CD14-positive monocyte (primary cell): ENCODE data around the gene AQP12B. TPM values are rescaled to one million over a fixed set of nuclear protein-coding genes. Genes with fewer than 3 reads are reported as not detected.

Experiments
- DNase-seq, 3 donors: peaks; one replicate each; pipeline ENCODE4 v3.0.0-alpha.2; 2011 to 2022
- H2AFZ ChIP-seq: 2 replicates; pipeline ENCODE4 v1.6.0; 2012; ENCODE audit warnings: mild to moderate bottlenecking, low read depth, low read length, inconsistent platforms; ENCODE audit not compliant: insufficient read depth, poor library complexity, severe bottlenecking
- H3K27ac ChIP-seq, 2 donors: 1 replicate in 1 of 2; 2 replicates in 1 of 2; pipeline ENCODE4 v1.5.1; 2012 to 2013; ENCODE audit warnings: low read length in 2 of 2, control low read depth in 1 of 2, inconsistent platforms in 1 of 2, low read depth in 1 of 2, mild to moderate bottlenecking in 1 of 2
- H3K27me3 ChIP-seq, 2 donors: one replicate each; pipeline versions ENCODE4 v1.6.0 to v1.6.1; 2011 to 2013; ENCODE audit warnings: low read length in 2 of 2; ENCODE audit not compliant: control insufficient read depth in 2 of 2, insufficient read depth in 2 of 2
- H3K36me3 ChIP-seq, 2 donors: replicated peaks in 1 of 2; 1 replicate in 1 of 2; 2 replicates in 1 of 2; pipeline versions ENCODE4 v1.5.1 to v1.6.1; 2012 to 2013; ENCODE audit warnings: low read length in 2 of 2, control low read depth in 1 of 2, inconsistent platforms in 1 of 2, mild to moderate bottlenecking in 1 of 2; ENCODE audit not compliant: insufficient read depth in 2 of 2, control insufficient read depth in 1 of 2
- H3K4me1 ChIP-seq, 2 donors: 1 replicate in 1 of 2; 2 replicates in 1 of 2; pipeline versions ENCODE4 v1.5.1 to v1.6.1; 2012 to 2013; ENCODE audit warnings: low read length in 2 of 2, control low read depth in 1 of 2, inconsistent platforms in 1 of 2, mild to moderate bottlenecking in 1 of 2, moderate library complexity in 1 of 2; ENCODE audit not compliant: insufficient read depth in 2 of 2, control insufficient read depth in 1 of 2
- H3K4me2 ChIP-seq: replicated peaks from 2 replicates; pipeline ENCODE3; 2012; ENCODE audit warnings: low read length, moderate library complexity, mild to moderate bottlenecking; ENCODE audit not compliant: poor library complexity, severe bottlenecking; ENCODE audit errors: extremely low read depth
- H3K4me3 ChIP-seq, 3 experiments: fragments of 200-600 bp in 1 of 3; sonication (generic) in 1 of 3; replicated peaks in 1 of 3; 1 replicate in 2 of 3; 2 replicates in 1 of 3; pipeline ENCODE4 v1.5.1; 2011 to 2013; ENCODE audit warnings: low read length in 3 of 3, mild to moderate bottlenecking in 3 of 3, control low read depth in 2 of 3, low read depth in 2 of 3, inconsistent platforms in 1 of 3, moderate library complexity in 1 of 3
- H3K79me2 ChIP-seq: 2 replicates; pipeline ENCODE4 v1.6.0; 2012; ENCODE audit warnings: mild to moderate bottlenecking, control low read depth, inconsistent platforms, low read length, moderate library complexity; ENCODE audit not compliant: insufficient read depth
- H3K9ac ChIP-seq: 2 replicates; pipeline ENCODE4 v1.6.0; 2017; ENCODE audit warnings: low read length, mild to moderate bottlenecking; ENCODE audit not compliant: insufficient read depth, poor library complexity, severe bottlenecking
- H3K9me3 ChIP-seq, 2 donors: replicated peaks in 1 of 2; 1 replicate in 1 of 2; 2 replicates in 1 of 2; pipeline versions ENCODE4 v1.5.1 to v1.6.1; 2012 to 2013; ENCODE audit warnings: low read length in 2 of 2, control low read depth in 1 of 2; ENCODE audit not compliant: control insufficient read depth in 1 of 2, insufficient read depth in 1 of 2
- H4K20me1 ChIP-seq: 2 replicates; pipeline ENCODE4 v1.6.0; 2012; ENCODE audit warnings: mild to moderate bottlenecking, low read length, control low read depth, moderate library complexity; ENCODE audit not compliant: insufficient read depth
- H3K27ac Mint-ChIP-seq, 7 donors: one replicate each; pipeline ENCODE4 v1.8.0; 2020; ENCODE audit warnings: mild to moderate bottlenecking in 7 of 7, mixed read lengths in 7 of 7, moderate library complexity in 6 of 7, inconsistent platforms in 2 of 7
- H3K27me3 Mint-ChIP-seq, 3 donors: one replicate each; pipeline ENCODE4 v1.8.0; 2021 to 2022; ENCODE audit warnings: low read depth in 3 of 3, mild to moderate bottlenecking in 3 of 3, mixed read lengths in 3 of 3, moderate library complexity in 3 of 3, inconsistent platforms in 1 of 3
- H3K36me3 Mint-ChIP-seq, 2 donors: one replicate each; pipeline ENCODE4 v1.8.0; 2020; ENCODE audit warnings: mixed read lengths in 2 of 2, inconsistent platforms in 1 of 2, mild to moderate bottlenecking in 1 of 2
- H3K4me1 Mint-ChIP-seq: one replicate; pipeline ENCODE4 v1.8.0; 2020; ENCODE audit warnings: mild to moderate bottlenecking, mixed read lengths
- H3K4me3 Mint-ChIP-seq, 2 donors: one replicate each; pipeline ENCODE4 v1.8.0; 2020; ENCODE audit warnings: mild to moderate bottlenecking in 2 of 2, mixed read lengths in 2 of 2, moderate library complexity in 1 of 2
- H3K9me3 Mint-ChIP-seq, 7 donors: one replicate each; pipeline ENCODE4 v1.8.0; 2020 to 2022; ENCODE audit warnings: mixed read lengths in 7 of 7, mild to moderate bottlenecking in 6 of 7, moderate library complexity in 6 of 7, inconsistent platforms in 2 of 7
- WGBS: methylation state at CpG from one replicate; pipeline ENCODE4 v1.1.5; 2013; ENCODE audit warnings: missing lambda C conversion rate; ENCODE audit not compliant: insufficient coverage; 5-methylcytosine and 5-hydroxymethylcytosine counted together
- intact Hi-C, 2 donors: fragments of 100-400 bp; cut with micrococcal nuclease; formaldehyde crosslinking; loops; one replicate each; pipeline versions ENCODE4 v1.15.0 to v1.15.1; 2023
- polyA plus RNA-seq, 3 donors: library from polyadenylated mRNA; depleted of rRNA in 1 of 3; unstranded in 2 of 3; stranded (reverse) in 1 of 3; fragments of 300-500 nt in 2 of 3; fragments of >200 nt in 1 of 3; fragmentation: Illumina TruSeq in 2 of 3; gene quantifications; 1 replicate in 2 of 3; 2 replicates in 1 of 3; pipeline ENCODE4 v1.2.3, GENCODE V29; 2012 to 2021
- TF ChIP-seq, protein P1 (sequence below): fragments of 200-600 bp; IDR thresholded peaks from one replicate; pipeline ENCODE4 v1.8.0; 2022; ENCODE audit warnings: antibody characterized with exemption, mild to moderate bottlenecking

Gene AQP12B
- polyA plus RNA-seq, 3 donors, result not detected

DNA sequence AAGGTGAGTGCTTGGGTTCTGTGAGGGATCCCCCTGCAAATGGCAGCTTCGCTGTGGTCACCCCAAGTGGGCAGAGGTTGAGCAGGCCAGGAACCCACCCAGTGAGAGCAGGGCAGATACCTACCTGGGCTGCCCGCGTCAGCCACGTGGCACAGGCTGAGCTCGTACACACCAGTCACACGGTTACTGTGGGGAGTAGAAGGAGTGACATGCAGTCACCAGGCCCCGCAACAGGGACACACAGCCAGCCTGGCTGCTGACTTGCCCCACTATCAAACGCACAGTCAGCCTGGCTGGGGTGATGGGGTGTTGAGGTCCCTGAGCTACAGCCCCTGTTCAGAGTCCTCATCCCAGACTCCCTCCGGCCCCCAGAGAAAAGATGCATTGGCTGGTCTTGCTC is 41.2 kb upstream of the AQP12B start:
- no peak overlapping the region for H3K9ac ChIP-seq
- H3K4me2 ChIP-seq, result no peak overlapping the region
- no peak overlapping the region for H3K4me3 Mint-ChIP-seq
- peak overlapping the region in 1 of 7 donors; percentile 25 for H3K27ac Mint-ChIP-seq
- H3K27me3 ChIP-seq, result no peaks in the 10 kb centered on the region
- no peaks in the 10 kb centered on the region for H3K4me1 ChIP-seq
- no peaks in the 10 kb centered on the region for H4K20me1 ChIP-seq
- DNase-seq, result no peak
- no peaks in the 10 kb centered on the region for H3K4me1 Mint-ChIP-seq
- H3K27ac ChIP-seq, result no peak overlapping the region
- TF ChIP-seq, protein P1, sequence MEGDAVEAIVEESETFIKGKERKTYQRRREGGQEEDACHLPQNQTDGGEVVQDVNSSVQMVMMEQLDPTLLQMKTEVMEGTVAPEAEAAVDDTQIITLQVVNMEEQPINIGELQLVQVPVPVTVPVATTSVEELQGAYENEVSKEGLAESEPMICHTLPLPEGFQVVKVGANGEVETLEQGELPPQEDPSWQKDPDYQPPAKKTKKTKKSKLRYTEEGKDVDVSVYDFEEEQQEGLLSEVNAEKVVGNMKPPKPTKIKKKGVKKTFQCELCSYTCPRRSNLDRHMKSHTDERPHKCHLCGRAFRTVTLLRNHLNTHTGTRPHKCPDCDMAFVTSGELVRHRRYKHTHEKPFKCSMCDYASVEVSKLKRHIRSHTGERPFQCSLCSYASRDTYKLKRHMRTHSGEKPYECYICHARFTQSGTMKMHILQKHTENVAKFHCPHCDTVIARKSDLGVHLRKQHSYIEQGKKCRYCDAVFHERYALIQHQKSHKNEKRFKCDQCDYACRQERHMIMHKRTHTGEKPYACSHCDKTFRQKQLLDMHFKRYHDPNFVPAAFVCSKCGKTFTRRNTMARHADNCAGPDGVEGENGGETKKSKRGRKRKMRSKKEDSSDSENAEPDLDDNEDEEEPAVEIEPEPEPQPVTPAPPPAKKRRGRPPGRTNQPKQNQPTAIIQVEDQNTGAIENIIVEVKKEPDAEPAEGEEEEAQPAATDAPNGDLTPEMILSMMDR, result no peak
- peaks cover 0 to 2% (median 0%) of the 10 kb centered on the region in 7 donors for H3K9me3 Mint-ChIP-seq
- no peak overlapping the region for H3K4me3 ChIP-seq
- H3K79me2 ChIP-seq, result no peaks in the 10 kb centered on the region
- peaks cover 0 to 3% (median 0%) of the 10 kb centered on the region in 3 donors for H3K27me3 Mint-ChIP-seq
- intact Hi-C loops, result no loop called here
- no peak overlapping the region for H2AFZ ChIP-seq
- no peaks in the 10 kb centered on the region for H3K9me3 ChIP-seq
- no peaks in the 10 kb centered on the region for H3K36me3 ChIP-seq
- WGBS, result 97% methylated on average over 8 of the region's 9 CpGs
- H3K36me3 Mint-ChIP-seq, result no peaks in the 10 kb centered on the region

DNA sequence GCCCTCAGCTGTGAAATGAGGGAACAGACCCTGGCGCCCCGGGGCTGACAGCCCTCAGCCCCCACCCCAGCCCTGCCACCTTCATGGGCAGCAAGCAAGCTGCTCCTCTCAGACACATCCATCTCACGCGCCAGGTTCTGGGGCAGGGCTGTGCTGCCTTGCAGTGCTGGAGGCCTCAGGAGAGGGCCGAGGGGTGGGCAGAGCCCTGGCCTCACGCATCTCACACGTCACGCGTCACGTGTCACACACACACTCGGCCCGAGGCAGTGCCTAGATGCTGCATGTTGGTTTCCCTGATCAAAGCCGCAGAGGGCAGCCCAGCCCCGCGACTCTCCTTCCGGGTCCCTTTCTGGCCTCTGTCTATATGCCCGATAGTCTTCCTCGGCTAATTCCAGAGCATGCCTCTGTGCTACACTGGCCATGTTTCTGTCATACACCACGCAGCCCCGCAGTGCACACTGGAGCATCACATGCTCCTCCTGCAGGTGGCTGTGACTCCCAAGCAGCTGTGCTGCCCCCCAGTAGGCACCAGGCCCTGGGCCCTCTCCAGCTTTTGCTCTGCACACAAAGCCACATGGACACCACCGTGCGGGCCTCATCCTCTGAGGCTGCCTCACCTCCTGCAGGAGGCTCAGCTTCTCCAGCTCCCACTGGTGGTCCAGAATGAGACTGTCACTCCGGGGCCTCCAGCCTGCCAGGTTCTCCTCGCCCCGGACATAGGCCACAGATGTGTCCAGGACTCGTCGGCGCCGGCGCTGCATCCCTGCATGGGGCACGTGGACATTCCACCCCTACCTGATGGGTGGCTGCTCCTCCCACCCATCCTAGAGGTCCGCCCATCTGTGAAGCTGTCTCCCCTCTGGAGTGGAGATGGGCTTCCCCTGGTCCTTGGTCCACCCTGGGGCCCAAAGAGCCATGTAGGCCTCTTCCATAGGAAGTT is 40.4 kb upstream of the AQP12B start:
- peaks cover 0 to 3% (median 0%) of the 10 kb centered on the region in 3 donors for H3K27me3 Mint-ChIP-seq
- H3K4me1 Mint-ChIP-seq, result no peaks in the 10 kb centered on the region
- H3K27ac Mint-ChIP-seq, result no peak overlapping the region
- TF ChIP-seq, protein P1, result no peak
- no peaks in the 10 kb centered on the region for H3K36me3 ChIP-seq
- DNase-seq, result no peak
- H3K79me2 ChIP-seq, result no peaks in the 10 kb centered on the region
- no peak overlapping the region for H3K9ac ChIP-seq
- no peaks in the 10 kb centered on the region for H4K20me1 ChIP-seq
- no peak overlapping the region for H3K4me3 ChIP-seq
- H2AFZ ChIP-seq, result no peak overlapping the region
- H3K27ac ChIP-seq, result no peak overlapping the region
- no peak overlapping the region for H3K4me3 Mint-ChIP-seq
- no peaks in the 10 kb centered on the region for H3K4me1 ChIP-seq
- H3K9me3 ChIP-seq, result no peaks in the 10 kb centered on the region
- H3K9me3 Mint-ChIP-seq, result peaks cover 0 to 2% (median 0%) of the 10 kb centered on the region in 7 donors
- H3K4me2 ChIP-seq, result no peak overlapping the region
- no peaks in the 10 kb centered on the region for H3K36me3 Mint-ChIP-seq
- 93% methylated on average over 30 of the region's 32 CpGs for WGBS
- intact Hi-C loops, result no loop called here
- no peaks in the 10 kb centered on the region for H3K27me3 ChIP-seq
